ENCODE measurements around the gene TEX14.

The TEX14 gene, protein sequence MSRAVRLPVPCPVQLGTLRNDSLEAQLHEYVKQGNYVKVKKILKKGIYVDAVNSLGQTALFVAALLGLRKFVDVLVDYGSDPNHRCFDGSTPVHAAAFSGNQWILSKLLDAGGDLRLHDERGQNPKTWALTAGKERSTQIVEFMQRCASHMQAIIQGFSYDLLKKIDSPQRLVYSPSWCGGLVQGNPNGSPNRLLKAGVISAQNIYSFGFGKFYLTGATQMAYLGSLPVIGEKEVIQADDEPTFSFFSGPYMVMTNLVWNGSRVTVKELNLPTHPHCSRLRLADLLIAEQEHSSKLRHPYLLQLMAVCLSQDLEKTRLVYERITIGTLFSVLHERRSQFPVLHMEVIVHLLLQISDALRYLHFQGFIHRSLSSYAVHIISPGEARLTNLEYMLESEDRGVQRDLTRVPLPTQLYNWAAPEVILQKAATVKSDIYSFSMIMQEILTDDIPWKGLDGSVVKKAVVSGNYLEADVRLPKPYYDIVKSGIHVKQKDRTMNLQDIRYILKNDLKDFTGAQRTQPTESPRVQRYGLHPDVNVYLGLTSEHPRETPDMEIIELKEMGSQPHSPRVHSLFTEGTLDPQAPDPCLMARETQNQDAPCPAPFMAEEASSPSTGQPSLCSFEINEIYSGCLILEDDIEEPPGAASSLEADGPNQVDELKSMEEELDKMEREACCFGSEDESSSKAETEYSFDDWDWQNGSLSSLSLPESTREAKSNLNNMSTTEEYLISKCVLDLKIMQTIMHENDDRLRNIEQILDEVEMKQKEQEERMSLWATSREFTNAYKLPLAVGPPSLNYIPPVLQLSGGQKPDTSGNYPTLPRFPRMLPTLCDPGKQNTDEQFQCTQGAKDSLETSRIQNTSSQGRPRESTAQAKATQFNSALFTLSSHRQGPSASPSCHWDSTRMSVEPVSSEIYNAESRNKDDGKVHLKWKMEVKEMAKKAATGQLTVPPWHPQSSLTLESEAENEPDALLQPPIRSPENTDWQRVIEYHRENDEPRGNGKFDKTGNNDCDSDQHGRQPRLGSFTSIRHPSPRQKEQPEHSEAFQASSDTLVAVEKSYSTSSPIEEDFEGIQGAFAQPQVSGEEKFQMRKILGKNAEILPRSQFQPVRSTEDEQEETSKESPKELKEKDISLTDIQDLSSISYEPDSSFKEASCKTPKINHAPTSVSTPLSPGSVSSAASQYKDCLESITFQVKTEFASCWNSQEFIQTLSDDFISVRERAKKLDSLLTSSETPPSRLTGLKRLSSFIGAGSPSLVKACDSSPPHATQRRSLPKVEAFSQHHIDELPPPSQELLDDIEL (N-terminal part only)

DNA sequence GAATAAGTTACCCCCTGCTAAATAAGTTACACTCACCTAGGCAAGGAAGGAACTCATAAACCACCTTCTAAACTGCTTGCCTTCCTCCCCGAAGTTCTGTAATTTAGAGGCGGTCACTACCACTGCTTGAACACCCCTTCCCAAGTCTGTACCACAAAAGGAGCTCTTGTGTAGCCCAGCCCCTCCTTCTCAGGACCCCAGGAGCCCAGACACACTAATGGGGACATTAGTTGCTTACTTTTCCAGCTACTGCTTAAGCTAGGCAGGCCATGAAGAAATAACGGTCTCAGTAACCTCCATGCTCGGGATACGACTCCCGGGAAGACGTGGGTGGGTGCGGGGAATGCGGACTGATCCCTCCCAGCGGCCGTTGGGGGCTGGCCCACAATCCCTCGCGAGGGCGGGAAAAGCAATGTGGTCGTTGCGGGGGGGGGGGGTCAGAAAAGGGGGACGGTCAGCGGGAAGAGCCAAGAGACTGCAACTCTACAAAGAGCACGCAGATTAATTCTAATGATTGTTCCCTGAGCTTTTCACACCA, at the start of gene TEX14:
Gene TEX14 (minus strand): TSS at position 345 of the 538 bp plus-strand sequence. CDS start 40,044 bp downstream, outside the sequence.
- no peak for FAIRE-seq
- DNase-seq (ENCODE audit: insufficient read length, low spot score), result peak; percentile 8
- TF ChIP-seq POLR2A (IDR thresholded peaks at IDR 0.05; ENCODE audit: low read depth, low read length), result no peak

DNA sequence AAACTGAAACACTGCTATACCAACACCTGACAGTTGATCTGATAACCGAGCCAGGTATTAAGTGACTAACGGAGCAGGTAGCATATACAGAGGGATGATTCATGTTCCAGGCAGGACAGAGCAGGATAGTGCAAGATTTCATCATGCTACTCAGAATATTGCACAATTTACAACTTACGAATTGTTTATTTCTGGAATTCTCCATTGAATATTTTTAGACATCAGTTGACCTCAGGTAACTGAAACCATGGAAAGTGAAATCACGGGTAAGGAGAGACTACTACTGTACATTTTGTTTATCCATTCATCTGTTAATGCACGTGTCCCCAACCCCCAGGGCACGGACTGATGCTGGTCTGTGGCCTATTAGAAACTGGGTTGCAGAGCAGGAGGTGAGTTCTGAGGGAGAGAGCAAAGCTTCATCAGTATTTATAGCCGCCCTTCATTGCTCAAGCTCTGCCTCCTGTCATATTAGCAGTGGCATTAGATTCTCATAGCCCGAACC, 49.3 kb upstream of the TEX14 start:
- FAIRE-seq (no peak), DNase-seq (ENCODE audit: insufficient read length, low spot score) (no peak)
- no peak for TF ChIP-seq POLR2A (IDR thresholded peaks at IDR 0.05; ENCODE audit: low read depth, low read length)

DNA sequence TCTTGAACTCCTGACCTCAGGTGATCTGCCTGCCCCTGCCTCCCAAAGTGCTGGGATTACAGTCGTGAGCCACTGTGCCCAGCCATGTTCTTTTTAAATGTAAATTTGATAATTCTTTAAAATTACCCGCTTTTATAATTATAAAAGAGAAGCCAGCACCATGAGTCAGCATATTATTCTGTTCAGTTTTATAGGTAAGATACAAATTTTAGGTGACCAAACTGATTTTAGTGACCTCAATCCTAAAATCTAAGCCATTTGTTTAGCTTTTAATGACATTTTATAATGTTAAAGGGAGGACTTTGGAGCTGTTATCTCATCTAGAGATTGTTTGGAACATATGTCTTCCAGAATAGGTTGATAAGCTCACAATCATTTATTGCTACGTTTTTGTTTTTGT, 43.0 kb upstream of the TEX14 start:
- no peak for TF ChIP-seq POLR2A (IDR thresholded peaks at IDR 0.05; ENCODE audit: low read depth, low read length)
- no peak for DNase-seq (ENCODE audit: insufficient read length, low spot score)

DNA sequence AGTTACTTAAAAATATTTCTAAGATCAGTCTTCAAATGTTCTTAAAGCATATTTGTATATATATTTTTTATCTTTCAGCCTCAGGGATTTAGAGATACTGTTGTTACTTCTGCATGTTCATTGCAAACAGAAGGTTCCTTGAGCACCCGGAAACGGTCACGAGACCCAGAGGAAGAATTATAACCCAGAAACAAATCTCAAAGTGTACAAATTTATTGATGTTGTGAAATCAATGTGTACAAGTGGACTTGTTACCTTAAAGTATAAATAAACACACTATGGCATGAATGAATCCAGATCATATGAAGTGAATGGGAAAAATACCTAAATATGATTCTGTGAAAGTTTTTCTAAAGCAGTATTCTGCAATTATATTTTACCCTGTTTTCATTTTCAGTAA, 42.2 kb upstream of the TEX14 start:
- DNase-seq (ENCODE audit: insufficient read length, low spot score), result no peak
- TF ChIP-seq POLR2A (IDR thresholded peaks at IDR 0.05; ENCODE audit: low read depth, low read length), result no peak
- FAIRE-seq, result peak; percentile 30

More for the DNA sequence above, 43.0 kb upstream of the TEX14 start:
- FAIRE-seq, result no peak

DNA sequence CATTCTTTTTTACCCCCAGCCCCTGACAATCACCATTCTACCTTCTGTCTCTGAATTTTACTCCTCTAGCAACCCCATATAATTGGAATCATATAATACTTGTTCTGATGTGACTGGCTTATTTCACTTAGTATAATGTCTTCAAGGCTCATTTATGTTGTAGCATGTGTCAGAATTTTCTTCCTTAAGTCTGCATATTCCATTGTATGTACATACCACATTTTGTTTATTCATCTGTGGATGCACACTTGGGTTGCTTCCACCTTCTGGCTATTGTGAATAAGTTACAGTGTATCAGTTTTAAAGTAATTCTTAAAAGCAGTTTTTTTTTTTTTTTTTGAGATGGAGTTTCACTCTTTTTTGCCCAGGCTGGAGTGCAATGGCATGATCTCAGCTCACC, 39.1 kb upstream of the TEX14 start:
- DNase-seq (ENCODE audit: insufficient read length, low spot score) (no peak), FAIRE-seq (no peak)
- no peak for TF ChIP-seq POLR2A (IDR thresholded peaks at IDR 0.05; ENCODE audit: low read depth, low read length)

DNA sequence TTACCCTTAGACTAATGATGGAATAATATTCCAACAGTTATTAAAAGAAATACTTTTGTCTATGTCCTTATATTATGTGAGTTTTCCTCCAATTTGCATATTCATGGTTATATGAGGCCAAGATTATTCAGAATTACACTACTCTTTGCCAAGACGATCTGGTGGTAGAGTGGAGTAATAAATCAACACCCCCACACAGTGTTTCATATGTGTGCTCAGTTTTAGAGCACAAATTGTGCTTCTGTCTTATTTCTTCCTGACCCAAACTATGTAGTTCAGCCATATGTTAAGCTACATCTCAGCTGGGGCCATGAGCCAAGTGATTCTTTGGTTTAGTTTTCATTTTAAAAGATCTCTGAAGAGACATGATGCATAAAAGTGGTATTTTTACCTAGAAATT, 37.0 kb upstream of the TEX14 start:
- FAIRE-seq (no peak), DNase-seq (ENCODE audit: insufficient read length, low spot score) (no peak)
- TF ChIP-seq POLR2A (IDR thresholded peaks at IDR 0.05; ENCODE audit: low read depth, low read length), result no peak

DNA sequence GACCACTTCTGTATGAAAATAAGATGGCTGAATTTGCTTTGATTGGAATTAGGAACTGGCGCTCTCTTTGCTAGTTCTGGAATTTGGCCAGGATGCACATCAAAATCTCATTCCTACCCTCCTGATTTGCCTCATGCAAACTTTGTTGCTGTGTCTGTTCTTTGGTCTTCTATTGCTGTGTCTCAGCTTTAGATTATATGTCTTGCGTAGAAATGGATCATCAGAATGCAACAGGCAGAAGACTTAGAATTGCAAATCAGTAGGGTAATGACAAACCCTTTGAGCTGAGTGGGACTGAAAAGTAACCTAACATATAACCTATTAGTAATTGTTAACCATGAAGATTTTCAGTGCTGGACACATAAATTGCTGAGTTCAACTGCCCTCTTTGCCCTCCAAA, 30.9 kb upstream of the TEX14 start:
- TF ChIP-seq POLR2A (IDR thresholded peaks at IDR 0.05; ENCODE audit: low read depth, low read length), result no peak
- DNase-seq (ENCODE audit: insufficient read length, low spot score), result no peak
- FAIRE-seq, result peak; percentile 53

DNA sequence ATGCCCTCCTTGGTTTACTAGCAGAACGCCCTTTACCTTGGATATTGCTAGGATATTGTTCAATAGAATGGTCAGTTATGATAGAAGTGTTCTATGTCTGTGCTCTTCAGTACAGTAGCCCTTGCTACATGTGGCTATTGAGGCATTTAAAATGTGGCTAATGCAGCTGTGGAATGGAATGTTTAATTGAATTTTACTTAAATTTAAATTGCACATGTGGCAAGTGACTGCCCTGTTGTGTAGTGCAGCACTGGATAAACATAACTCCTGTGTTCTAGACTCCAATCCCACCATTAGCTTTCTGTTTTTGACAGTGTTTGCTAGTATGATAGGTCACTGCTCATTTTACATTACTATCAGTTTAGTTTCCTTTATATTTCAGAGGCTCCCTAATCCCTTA, 30.4 kb upstream of the TEX14 start:
- no peak for TF ChIP-seq POLR2A (IDR thresholded peaks at IDR 0.05; ENCODE audit: low read depth, low read length)
- DNase-seq (ENCODE audit: insufficient read length, low spot score), result no peak
- FAIRE-seq, result no peak

DNA sequence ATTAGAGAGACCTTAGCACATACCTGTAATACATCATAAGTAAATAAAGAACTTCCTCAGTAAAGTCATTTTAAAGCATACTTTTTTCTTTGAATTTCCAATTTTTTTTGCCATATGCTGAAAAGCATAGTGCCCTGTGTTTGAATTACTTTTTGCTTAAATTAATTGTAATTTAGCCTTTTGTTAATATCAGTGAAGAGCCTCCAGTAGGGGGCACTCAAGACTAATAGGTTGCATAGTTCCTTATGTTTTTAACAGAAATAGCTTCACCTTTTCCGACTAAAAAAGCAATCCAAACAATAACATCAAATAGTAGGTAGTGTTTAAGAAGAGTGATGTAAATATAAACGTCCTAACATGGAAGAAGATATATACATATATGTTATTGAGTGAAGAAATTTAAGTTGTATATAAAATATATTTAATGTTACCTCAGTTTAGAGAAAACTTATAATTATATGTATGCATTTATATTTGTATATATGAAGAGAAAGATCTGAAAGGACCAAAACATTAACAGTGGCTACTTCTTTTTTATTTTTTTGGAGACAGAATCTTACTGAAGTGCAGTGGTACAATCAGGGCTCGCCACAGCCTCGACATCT, 19.2 kb upstream of the TEX14 start:
- peak; percentile 60 for FAIRE-seq
- DNase-seq (ENCODE audit: insufficient read length, low spot score), result peak; percentile 12
- no peak for TF ChIP-seq POLR2A (IDR thresholded peaks at IDR 0.05; ENCODE audit: low read depth, low read length)

DNA sequence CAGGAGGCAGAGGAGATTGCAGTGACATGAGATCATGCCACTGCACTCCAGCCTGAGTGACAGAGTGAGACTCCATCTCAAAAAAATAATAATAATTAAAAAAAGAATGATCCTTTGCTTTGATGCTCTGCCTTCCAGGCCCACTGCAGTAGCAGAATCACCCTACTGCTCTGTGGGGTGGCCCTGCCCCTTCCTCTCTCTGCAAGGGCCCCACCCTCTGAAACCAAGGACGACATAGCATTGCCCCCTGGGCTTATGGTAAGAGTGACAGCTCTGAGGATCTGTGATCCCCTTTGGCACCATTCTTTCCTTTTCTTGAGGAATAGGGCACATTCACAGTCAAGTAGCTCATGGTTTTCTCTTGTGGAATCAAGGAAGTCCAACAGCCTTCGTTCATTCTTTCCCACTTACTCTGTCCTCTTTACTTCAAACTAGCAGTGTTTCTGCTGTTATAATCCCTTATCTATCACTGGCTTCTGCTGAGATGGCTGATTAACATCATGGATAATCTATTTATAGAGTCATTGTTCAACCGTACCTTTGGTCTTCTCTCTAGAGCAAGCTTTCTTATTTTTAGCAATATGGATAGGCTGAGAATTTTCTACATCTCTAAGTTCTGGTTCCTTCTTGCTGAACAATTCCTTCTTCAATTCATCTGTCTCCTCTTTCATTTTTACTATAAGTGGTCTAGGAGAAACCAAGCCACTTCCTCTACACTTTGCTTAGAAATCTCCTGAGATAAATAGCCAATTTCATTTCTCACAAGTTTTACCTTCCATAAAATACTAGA, 14.7 kb upstream of the TEX14 start:
- FAIRE-seq (no peak), DNase-seq (ENCODE audit: insufficient read length, low spot score) (no peak)
- TF ChIP-seq POLR2A (IDR thresholded peaks at IDR 0.05; ENCODE audit: low read depth, low read length), result no peak

DNA sequence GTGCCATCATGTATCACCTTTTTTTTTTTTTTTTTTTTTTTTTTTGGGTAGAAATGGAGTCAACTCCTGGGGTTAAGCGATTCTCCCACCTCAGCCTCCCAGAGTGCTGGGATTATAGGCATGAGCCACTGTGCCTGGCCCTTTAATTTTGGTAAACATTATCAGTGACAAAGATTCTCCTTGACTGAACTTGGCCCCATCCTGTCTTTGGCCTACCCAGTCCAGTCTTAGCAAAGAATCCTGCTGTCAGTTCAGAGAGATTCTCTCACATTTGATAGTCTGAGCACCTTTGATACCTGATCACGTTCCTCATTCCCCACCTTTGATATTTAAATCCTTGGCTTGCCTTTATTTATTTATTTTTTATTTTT, 12.1 kb upstream of the TEX14 start:
- FAIRE-seq, result no peak
- DNase-seq (ENCODE audit: insufficient read length, low spot score), result no peak
- TF ChIP-seq POLR2A (IDR thresholded peaks at IDR 0.05; ENCODE audit: low read depth, low read length), result no peak
